Esophagus squamous epithelium (tissue), 5 donors: Measurements from ENCODE around the gene RBM19. TPM values are rescaled to one million over a fixed set of nuclear protein-coding genes. Genes with fewer than 3 reads are reported as not detected.
"Not testable (repeated sequence)": the region's sequence is repeated elsewhere in the genome, so short reads cannot be mapped to it uniquely, and the experiment has no call there.

Experiments
- DNase-seq: peaks from one replicate; lab custom pipeline; 2025; lab: John Stamatoyannopoulos, UW
- H3K27ac ChIP-seq, 4 donors: fragments of 200-600 bp; sonication (generic); one replicate each; pipeline ENCODE4 v1.5.1; 2016 to 2019; ENCODE audit warnings: mild to moderate bottlenecking in 1 of 4
- H3K27me3 ChIP-seq, 4 donors: fragments of 200-600 bp; sonication (generic); 1 replicate in 3 of 4; 2 replicates in 1 of 4; pipeline versions ENCODE4 v1.5.1 to v1.6.0; 2017 to 2021; ENCODE audit warnings: antibody characterized with exemption in 1 of 4
- H3K36me3 ChIP-seq, 3 donors: fragments of 200-600 bp; sonication (generic); one replicate each; pipeline ENCODE4 v1.5.1; 2016 to 2019
- H3K4me1 ChIP-seq, 3 donors: fragments of 200-600 bp; sonication (generic); one replicate each; pipeline ENCODE4 v1.5.1; 2017 to 2019
- H3K4me3 ChIP-seq, 4 donors: fragments of 200-600 bp; sonication (generic); 1 replicate in 3 of 4; 2 replicates in 1 of 4; pipeline ENCODE4 v1.5.1; 2016 to 2019; ENCODE audit warnings: mild to moderate bottlenecking in 2 of 4, moderate library complexity in 1 of 4
- H3K9me3 ChIP-seq, 3 donors: fragments of 200-600 bp; sonication (generic); one replicate each; pipeline ENCODE4 v1.5.1; 2016 to 2019
- CTCF ChIP-seq, 6 experiments: fragments of 450-650 bp in 4 of 6; fragments of 200-600 bp in 2 of 6; sonication (generic) in 2 of 6; IDR thresholded peaks; one replicate each; pipeline ENCODE4 v1.5.1; 2016 to 2019; ENCODE audit warnings: antibody characterized with exemption in 6 of 6, mild to moderate bottlenecking in 4 of 6, moderate library complexity in 4 of 6
- POLR2A ChIP-seq, 4 donors: fragments of 450-650 bp; IDR thresholded peaks; one replicate each; pipeline ENCODE4 v1.6.1; 2017; ENCODE audit warnings: antibody characterized with exemption in 4 of 4, mild to moderate bottlenecking in 4 of 4, moderate library complexity in 3 of 4
- whole genome bisulfite sequencing, 2 donors: methylation state at CpG; one replicate each; pipeline ENCODE4 v1.1.5; 2018; 5-methylcytosine and 5-hydroxymethylcytosine counted together
- intact Hi-C: fragments of 100-400 bp; cut with DNase I; formaldehyde crosslinking; loops from one replicate; pipeline ENCODE4 v1.15.0; 2022
- total RNA-seq, 4 donors: library from RNA; depleted of rRNA; stranded (reverse); fragments of >200 nt; gene quantifications; one replicate each; pipeline ENCODE4 v1.1.0, GENCODE V29; 2016
- donor health status: DM: yes; HTN: yes; CAD: no.

The RBM19 gene
- total RNA-seq, 4 donors from 2014 or later: 13.1 to 32.8 (median 27.4) TPM

GRCh38 chr12:113907446-113908180 lies 58.5 kb downstream of the RBM19 start:
- TF ChIP-seq POLR2A (IDR thresholded peaks at IDR 0.05) (no peak), CTCF (IDR thresholded peaks at IDR 0.05) (no peak)
- 91 to 95% methylated on average over 9 to 11 of the region's 11 CpGs for WGBS, 2 donors
- H3K9me3 ChIP-seq: no peaks in the 10 kb centered on the region
- H3K4me1 ChIP-seq: peaks cover 0 to 3% (median 0%) of the 10 kb centered on the region in 3 donors
- H3K4me3 ChIP-seq: no peak overlapping the region
- H3K27me3 ChIP-seq: no peaks in the 10 kb centered on the region
- intact Hi-C loops: no loop called here
- peaks cover 0 to 98% (median 0%) of the 10 kb centered on the region in 3 donors for H3K36me3 ChIP-seq
- no peak for DNase-seq
- H3K27ac ChIP-seq: no peak overlapping the region

GRCh38 chr12:113906411-113907200 lies 59.5 kb downstream of the RBM19 start:
- no peak overlapping the region for H3K4me3 ChIP-seq
- H3K27me3 ChIP-seq: no peaks in the 10 kb centered on the region
- no peak for DNase-seq
- TF ChIP-seq POLR2A (IDR thresholded peaks at IDR 0.05) (no peak), CTCF (IDR thresholded peaks at IDR 0.05) (no peak)
- no peaks in the 10 kb centered on the region for H3K9me3 ChIP-seq
- no peak overlapping the region for H3K27ac ChIP-seq
- 88 to 96% methylated on average over 16 to 18 of the region's 19 CpGs for WGBS, 2 donors
- H3K36me3 ChIP-seq: peaks cover 0 to 95% (median 0%) of the 10 kb centered on the region in 3 donors
- intact Hi-C loops: no loop called here
- no peaks in the 10 kb centered on the region for H3K4me1 ChIP-seq

GRCh38 chr12:113905829-113906228 lies 60.3 kb downstream of the RBM19 start:
- intact Hi-C loops: no loop called here
- Histone ChIP-seq H3K27me3 (no peaks in the 10 kb centered on the region), H3K9me3 (no peaks in the 10 kb centered on the region), H3K36me3 (peaks cover 0 to 87% (median 0%) of the 10 kb centered on the region in 3 donors), H3K27ac (no peak overlapping the region), H3K4me3 (no peak overlapping the region), H3K4me1 (peaks cover 0 to 5% (median 0%) of the 10 kb centered on the region in 3 donors)
- 91 to 96% methylated on average over 4 of the region's 4 CpGs for WGBS, 2 donors
- no peak for DNase-seq
- no peak for TF ChIP-seq POLR2A (IDR thresholded peaks at IDR 0.05)
- no peak for TF ChIP-seq CTCF (IDR thresholded peaks at IDR 0.05)

- H3K9me3 ChIP-seq: no peaks in the 10 kb centered on the region
- TF ChIP-seq CTCF (IDR thresholded peaks at IDR 0.05) (no peak), POLR2A (IDR thresholded peaks at IDR 0.05) (no peak)
- no peak for DNase-seq
- H3K4me3 ChIP-seq: no peak overlapping the region
- intact Hi-C loops: no loop called here
- H3K36me3 ChIP-seq: peaks cover 0 to 63% (median 0%) of the 10 kb centered on the region in 3 donors
- WGBS, 2 donors: 56 to 68% methylated on average over 4 of the region's 4 CpGs
- H3K4me1 ChIP-seq: peaks cover 0 to 26% (median 5%) of the 10 kb centered on the region in 3 donors
- no peaks in the 10 kb centered on the region for H3K27me3 ChIP-seq
- H3K27ac ChIP-seq: no peak overlapping the region
Measured at GRCh38 chr12:113903381-113903863, 62.7 kb downstream of the RBM19 start.

GRCh38 chr12:113901319-113901718 lies 64.8 kb downstream of the RBM19 start:
- H3K4me3 ChIP-seq, H3K27ac ChIP-seq, intact Hi-C loops, DNase-seq, H3K9me3 ChIP-seq, H3K27me3 ChIP-seq: not testable (repeated sequence)
- H3K36me3 ChIP-seq: peaks cover 0 to 42% (median 0%) of the 10 kb centered on the region in 3 donors
- H3K4me1 ChIP-seq: peaks cover 5 to 40% (median 5%) of the 10 kb centered on the region in 3 donors
- 96 to 97% methylated on average over 6 of the region's 6 CpGs for WGBS, 2 donors
